Stimulated activated CD4-positive, alpha-beta T cell treated with anti-CD3 and anti-CD28 coated beads, Interleukin-15, amount 100 ng/mL, for 1 hour (primary cell): Measurements from ENCODE around the gene PEX1.
A peak's percentile ranks its signal among the peaks of the same experiment; 100 is the strongest.
"Not testable (repeated sequence)": the region's sequence is repeated elsewhere in the genome, so short reads cannot be mapped to it uniquely, and the experiment has no call there.

Experiments
- DNase-seq, 2 donors: peaks; one replicate each; pipeline ENCODE4 v3.0.0-alpha.2; 2020; ENCODE audit warnings: low read depth in 1 of 2, low spot score in 1 of 2

PEX1 gene

DNA sequence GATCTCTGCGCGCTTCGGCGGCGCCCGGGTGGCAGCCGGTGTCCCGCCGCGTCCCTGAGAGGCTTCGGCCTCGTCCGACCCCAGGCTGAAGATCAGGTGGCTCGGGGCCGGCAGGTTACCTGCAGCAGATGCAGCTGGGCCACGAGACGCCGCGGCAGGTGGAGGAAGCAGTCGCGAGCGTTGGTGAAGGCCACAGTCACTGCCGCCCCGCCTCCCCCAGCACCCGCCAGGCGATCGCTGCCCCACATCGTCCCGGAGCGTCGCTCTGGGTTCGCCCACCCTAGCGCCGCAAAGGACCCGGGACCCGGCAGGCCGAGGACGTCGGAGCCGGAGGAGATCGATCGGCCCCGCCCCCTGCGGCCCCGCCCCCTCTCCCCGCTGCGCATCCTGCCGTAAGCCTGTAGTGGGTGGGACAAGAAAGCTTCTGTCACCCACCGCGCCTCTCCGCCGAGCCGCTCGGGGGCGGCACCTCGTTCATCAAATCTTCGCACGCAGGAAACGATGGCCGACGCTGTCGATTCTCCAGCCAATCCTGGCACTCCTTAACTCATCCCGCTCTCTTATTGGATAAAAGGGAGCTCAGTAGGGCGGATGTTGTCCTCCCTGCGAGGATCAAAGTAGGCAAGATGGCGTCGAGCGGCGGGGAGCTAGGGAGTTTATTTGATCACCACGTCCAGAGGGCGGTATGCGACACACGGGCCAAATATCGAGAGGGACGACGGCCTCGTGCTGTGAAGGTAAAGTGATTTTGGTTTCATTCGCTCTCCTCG lies at the start of gene PEX1, which contains the start of gene RBM48:
Gene PEX1, minus strand, starts transcription at position 333 of the 770 bp plus-strand sequence. Its CDS starts 85 bp downstream, at position 248.
Gene RBM48, plus strand, starts transcription at position 608 of the 770 bp plus-strand sequence. Its CDS starts 19 bp downstream, at position 627.
- DNase-seq, result peak; percentile 90

DNA sequence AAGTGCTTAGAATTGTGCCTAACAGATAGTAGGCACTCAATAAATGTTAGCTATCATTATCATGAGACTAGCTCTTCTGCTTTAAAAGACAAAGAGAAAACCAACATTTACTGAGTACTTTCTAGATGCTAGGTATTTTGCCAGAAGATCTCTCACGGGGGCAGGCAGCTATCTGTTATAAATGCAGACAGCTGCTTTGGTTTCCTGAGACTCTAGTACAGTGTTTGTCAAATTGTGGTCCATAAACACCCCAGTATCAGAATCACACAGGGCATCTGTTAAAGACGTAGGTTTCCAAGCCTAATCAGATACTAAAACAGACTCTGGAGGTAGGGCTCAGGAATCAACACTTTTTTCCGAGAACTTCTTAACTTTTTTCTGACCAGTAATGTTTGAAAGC lies 48.0 kb upstream of the PEX1 start:
- no peak for DNase-seq

DNA sequence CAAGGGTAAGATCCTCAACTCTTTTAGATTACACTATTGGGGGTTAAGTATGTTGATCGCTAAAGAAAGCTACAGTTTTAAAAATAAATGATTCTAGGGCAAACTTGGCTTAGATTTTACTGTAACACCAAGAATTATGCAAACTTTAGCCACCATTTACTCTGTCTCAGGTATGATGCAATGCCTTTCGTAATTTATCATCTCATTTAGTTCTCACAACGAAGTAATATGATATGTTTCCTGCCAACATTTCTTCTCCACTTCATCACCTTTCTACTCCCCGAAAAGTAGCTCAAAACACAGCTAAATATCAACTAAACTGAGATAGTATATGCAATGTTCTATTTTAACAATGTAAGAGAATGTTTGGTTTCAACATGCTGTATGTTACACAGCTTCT lies 40.8 kb upstream of the PEX1 start:
- DNase-seq, result no peak

DNA sequence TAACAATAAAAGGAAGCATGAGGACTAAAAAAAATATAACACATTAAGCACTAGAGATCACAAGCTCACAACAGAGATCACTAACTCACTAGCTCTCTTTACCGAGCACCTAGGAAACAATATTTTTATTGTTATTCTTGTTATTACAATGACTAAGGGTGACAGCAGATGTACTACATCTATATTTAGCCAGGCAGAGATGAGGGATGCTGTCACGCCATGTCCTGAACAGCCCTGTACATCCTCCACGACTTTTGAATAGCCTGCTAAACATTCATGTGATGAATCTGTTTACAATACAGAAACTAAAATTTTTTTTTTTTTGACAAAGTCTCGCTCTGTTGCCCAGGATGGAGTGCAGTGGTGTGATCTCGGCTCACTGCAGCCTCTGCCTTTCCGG lies 39.1 kb upstream of the PEX1 start:
- DNase-seq, result no peak

DNA sequence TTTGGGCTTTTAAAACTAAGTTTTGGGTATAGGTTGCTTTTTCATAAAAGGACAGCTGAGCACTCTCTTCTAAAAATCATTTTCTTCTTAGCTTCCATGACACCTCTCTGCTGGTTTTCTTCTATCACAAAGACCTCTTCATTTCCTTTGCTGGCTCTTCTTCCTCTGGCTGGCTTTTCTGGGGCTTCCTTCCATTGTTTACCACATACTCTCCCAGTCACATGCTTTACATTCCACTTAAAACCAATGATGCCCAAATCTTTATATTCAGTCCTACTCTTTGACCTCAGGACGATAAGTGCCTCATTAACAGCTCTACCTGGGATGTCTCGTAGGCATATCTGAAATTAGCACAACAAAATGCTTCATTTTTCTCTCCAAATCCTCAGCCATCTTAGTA lies 35.0 kb upstream of the PEX1 start:
- no peak for DNase-seq

DNA sequence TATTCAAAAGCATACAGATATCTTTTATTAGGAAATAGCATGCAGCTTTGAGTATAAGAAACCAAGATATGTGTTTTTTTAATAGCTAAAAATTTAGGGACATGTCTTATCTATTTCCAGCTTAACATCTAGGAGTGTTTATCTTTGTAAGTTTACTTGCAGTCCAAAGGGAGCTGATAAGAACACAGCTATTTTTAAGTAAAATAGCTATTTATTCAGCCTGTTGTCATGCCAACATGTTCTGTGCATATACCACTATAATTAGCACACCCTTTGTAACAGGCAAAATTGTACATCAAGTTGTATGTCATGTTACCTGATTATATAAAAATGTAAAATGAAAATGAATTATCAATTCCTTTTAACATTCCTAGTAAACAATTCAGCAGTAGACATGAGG lies 32.3 kb upstream of the PEX1 start:
- no peak for DNase-seq

DNA sequence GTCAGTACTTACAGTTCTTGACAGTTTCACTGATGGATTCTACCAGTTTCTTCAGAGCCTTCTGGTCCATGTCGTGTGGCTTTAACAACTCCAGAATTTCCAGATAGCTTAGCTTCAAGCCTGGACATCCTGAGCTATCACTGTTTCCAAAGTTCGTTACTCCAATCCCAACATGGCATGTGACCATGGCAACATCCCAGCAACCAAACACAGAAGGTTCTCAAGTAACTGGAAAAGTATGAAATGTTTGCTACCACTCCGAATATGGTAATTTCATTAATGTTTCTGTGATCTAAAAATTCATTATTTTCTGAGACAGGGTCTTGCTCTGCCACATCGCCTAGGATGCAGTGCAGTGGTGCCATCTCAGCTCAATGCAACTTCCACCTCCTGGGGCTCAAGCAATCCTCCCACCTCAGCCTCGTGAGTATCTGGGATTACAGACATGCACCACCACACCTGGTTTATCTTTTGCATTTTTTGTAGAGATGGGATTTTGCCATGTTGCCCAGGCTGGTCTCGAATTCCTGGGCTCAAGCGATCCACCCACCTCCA lies 29.6 kb upstream of the PEX1 start:
- DNase-seq, result no peak

DNA sequence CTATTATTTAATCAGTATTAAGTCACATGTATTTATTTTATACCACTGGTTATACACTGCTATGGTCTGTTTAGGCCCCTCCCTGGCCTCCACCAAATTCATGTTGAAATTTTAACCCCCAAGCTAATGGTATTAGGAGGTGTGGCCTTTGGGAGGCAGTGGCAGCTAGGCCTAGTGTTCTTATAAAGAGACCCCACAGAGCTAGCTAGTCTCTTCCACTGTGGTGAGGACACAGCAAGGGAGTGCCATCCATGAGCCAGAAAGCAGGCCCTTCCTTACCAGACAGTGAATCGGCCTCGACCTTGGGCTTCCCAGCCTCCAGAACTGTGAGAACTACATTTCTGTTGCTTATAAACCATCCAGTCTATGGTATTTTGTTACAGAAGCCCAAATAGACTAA lies 28.9 kb upstream of the PEX1 start:
- no peak for DNase-seq

DNA sequence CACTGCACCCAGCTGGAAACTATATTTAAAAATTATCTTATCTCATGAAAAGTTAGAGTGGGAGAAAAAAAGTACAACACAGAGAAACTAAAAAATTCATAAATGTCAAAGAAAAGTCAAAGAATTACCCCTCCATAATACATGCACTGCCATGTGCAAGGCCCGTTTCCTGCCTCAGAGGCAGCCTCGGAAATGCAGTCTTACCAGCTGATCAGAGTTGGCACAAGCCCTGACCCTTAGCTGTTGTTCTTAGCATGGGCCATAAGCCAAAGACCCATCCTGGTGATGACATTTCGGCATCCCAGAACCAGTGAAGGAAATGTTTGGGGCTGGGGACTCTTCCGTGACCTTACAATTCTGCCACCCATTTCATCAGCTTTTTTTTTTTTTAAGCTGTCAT lies 21.9 kb upstream of the PEX1 start:
- DNase-seq, result no peak

DNA sequence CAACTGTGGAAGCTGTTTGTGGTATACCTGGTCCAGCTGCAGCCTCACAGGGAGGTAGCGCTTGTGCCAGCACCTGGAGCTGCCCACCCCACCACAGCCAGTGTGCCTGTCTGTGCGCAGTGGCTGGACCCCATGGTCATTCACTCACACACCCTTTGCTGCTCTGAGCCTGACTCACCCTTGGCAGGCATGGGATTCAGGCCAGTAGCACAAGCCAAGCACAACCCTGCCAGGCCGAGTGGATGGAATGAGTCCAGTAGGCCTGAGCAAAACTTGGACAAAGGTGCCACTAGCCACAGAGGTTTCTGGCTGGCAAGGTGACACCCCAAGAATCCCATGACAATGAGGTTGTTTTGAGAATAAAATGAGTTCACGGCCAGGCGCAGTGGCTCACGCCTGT lies 19.3 kb upstream of the PEX1 start:
- no peak for DNase-seq

DNA sequence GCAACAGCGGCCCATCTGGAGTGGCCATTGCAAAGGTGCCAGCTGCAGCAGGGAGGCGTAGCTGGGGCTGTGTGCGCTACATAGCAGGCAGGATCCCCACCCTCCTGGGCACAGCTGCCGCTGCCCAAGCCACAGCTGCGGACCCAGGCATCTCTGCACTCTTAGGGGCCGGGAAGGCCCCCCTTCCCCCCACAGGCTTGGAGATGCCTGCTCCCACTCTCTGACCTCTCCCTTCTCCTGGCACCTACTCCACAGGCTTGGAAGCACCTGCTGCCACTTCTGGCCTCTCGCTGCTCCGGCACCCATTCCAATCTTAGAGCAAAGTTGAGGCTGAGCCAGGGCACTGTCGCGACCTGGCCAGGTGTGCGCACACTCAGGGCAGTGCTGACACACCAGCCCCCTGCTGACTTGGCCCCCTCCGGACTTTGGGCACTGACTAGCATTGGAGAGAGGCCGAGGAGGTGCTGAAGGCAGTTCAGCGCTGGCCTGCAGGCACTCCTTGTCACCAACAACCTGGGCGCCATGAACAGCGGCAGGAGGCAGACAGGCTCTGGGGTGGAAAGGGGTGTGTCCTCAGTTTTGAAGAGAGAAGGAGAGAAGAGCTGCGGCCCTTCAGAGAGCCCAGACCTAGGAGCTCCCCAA lies 18.7 kb upstream of the PEX1 start:
- DNase-seq, result no peak

DNA sequence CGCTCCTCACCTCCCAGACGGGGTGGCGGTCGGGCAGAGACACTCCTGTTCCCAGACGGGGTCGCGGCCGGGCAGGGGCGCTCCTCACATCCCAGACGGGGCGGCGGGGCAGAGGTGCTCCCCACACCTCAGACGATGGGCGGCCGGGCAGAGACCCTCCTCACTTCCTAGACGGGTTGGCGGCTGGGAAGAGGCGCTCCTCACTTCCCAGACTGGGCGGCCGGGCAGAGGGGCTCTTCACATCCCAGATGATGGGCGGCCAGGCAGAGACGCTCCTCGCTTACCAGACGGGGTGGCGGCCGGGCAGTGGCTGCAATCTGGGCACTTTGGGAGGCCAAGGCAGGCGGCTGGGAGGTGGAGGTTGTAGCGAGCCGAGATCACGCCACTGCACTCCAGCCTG lies 16.8 kb upstream of the PEX1 start:
- not testable (repeated sequence) for DNase-seq

DNA sequence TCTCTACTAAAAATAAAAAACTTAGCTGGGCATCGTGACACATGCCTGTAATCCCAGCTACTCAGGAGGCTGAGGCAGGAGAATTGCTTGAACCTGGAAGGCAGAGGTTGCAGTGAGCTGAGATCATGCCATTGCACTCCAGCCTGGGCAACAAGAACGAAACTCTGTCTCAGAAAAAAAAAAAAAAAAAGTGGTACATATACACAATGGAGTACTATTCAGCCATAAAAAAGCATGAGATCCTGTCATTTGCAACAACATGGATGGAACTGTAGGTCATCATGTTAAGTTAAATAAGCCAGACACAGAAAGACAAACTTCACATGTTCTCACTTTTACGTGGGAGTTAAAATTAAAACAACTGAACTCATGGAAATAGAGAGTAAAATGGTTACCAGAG lies 15.2 kb upstream of the PEX1 start:
- not testable (repeated sequence) for DNase-seq

DNA sequence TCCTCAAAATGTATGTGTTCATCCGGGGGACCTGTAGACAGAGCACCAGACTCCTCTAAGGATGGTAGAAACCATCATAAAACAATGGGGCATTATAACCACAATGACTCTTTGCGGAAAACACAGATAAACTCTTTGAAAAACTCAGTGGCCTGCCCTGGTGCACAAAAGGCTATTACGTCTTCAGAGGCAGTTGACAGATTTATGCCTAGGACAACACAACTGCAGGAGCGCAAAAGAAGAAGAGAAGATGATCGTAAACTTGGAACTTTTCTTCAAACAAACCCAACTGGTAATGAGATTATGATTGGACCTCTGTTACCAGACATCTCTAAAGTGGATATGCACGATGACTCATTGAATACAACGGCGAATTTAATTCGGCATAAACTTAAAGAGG lies 6.3 kb upstream of the PEX1 start:
- no peak for DNase-seq

DNA sequence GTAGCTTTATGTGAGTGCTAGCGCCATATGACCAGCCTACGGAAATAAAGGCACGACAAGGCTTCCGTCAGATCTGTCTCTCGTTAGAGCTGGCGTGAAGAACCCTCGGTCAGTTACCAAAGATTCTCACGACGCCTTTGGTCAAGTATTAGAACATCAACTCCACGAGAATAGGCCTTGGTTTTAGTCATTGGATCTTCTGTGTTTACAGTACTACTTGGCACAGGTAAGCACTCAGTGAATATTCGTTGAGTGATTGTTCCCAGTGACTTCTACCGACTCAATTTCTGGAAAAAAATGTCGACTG lies 591 bp upstream of the PEX1 start:
- no peak for DNase-seq

DNA sequence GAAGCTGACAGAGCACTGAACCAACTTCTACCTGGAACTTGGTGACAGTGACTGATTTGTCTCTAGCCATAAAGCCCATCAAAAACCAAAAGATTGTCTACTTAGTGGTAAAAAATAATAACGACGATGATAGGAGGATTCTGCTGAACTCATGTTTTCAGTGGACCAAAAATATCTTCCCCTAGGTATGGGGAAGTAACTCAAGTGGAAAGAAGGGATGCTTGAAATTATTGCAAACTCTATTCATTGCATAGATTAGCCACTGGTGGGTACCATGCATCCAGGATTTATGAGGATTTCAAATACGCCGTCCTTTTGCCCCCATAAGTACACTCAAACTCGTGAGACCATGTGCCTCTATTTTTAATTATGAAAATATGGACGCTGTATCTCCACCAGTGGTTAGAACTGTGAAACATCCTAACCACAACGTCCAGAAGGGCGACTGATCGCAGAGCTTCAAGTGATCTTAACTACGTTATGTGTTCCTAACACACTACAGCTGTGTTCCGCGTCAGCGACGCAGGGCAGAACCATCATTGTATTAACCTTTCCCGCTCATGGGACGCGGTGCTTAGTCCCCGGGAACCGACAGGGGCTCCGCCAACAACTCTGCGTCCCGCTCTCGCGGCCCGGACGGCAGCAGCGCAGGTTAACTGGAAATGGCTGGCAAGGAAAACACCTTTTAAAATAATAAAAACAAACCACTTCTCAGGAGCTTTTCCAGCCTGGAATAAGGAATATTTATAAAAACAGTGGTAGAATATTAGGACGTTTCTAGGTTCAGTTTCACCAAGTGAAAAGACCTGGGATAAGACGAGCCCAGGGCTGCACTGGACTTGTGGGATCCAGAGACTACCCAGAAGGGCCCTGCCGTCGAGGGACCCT lies 776 bp downstream of the PEX1 start:
- peak in 1 of 2 donors; percentile 27 for DNase-seq

DNA sequence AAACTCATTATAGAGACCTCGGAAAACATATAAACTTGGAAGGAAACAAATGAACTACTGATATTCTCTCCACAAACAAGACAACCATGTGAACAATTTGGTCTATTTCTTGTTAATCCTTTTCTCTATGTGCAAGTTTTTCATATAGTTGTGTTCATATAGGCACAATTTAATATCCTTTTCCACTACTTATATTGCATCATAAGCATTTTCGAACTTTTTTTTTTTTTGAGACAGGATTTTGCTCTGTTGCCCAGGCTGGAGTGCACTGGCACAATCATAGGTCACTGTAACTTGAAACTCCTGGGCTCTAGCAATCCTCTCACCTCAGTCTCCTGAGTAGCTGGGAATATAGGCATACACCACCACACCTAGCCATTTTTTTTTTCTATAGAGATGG lies 5.2 kb downstream of the PEX1 start:
- no peak for DNase-seq

DNA sequence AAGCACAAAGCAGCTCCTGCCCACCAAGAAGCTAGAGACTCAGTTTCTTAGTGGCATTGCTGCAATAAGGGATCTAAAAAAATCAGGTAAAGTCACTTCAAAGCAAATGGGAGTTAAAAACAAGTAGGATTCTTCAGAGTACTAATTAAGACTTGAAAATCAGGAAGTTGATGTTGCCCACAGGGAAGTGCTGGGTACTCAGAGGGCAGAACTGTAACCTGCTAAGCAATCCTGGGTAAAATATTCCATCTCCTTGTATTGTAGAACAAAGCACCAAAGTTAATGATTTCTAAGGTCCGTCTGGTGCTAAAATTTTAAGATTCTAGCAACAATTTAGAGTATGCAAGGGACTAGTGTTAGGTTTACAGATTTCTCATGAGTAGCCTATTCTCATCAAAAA lies 8.3 kb downstream of the PEX1 start:
- no peak for DNase-seq

DNA sequence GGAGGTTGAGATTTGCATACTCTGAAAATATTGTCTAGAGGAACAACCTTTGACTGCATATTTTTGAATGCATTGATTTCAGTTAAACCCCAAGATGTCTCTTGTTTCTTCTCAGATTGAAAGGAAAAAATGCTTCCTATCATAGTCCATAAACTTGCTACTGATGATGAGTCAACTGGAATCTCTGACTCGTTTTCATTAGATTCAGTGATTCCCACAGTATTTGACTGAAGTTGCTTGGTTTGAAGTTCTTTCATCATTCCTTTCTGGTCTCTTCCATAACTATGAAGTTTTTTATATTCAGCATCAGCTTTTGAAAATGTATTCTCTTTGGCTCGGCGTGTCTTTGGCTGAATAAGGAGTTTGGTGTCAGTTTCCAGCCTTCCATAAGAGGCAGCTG lies 10.7 kb downstream of the PEX1 start:
- no peak for DNase-seq

DNA sequence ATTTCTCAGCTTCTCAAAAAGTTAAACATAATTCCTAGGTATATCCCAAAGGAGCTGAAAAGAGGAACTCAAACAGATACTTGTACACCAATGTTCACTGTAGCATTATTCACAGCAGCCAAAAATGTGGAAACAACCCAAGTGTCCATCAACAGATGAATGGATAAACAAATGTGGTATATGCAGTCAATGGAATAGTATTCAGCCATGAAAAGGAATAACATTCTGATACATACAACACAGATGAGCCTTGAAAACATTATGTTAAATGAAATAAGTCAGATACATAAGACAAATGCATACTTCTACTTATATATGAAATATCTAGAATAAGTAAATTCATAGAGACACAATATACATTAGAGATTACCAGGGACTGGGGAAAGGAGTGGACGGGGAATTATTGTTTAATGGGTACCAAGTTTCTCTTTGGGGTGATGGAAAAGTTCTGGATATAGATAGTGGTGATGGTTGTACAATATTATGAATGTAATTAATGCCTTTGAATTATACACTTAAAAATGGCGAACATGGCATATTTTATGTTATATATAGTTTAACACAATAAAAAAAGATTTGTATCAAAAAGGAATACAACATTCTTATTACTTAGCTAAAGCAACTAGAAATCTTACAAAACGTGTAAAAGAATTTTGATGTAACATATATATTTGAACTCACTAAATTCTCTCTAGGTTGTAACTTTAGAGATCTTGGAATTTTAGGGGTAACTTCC lies 15.0 kb downstream of the PEX1 start:
- DNase-seq, result no peak

DNA sequence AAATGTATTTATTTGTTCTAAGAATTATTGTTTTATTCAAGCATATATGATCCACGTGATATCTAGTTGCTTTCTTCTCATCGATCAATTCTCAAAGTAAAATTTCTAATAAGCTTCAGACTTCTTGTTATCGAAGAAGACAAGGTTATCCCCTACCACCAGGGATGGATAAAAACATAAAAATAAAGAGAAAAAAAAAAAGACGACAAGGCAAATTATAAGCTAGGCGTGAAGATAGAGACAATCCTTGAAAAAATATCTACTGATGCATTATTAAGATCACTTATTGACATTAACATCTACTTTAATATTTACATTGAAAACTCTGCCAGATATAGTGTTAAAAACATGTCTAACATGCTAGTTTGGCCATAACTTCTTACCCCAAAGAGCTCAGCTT lies 19.4 kb downstream of the PEX1 start:
- DNase-seq, result no peak
